ENCODE measurements around the gene LSMEM2. TPM values are rescaled to one million over a fixed set of nuclear protein-coding genes. Genes with fewer than 3 reads are reported as not detected.

LSMEM2 gene
- total RNA-seq, 6 donors from 2014 or later = 0.14 to 0.59 TPM; not detected in 4

DNA sequence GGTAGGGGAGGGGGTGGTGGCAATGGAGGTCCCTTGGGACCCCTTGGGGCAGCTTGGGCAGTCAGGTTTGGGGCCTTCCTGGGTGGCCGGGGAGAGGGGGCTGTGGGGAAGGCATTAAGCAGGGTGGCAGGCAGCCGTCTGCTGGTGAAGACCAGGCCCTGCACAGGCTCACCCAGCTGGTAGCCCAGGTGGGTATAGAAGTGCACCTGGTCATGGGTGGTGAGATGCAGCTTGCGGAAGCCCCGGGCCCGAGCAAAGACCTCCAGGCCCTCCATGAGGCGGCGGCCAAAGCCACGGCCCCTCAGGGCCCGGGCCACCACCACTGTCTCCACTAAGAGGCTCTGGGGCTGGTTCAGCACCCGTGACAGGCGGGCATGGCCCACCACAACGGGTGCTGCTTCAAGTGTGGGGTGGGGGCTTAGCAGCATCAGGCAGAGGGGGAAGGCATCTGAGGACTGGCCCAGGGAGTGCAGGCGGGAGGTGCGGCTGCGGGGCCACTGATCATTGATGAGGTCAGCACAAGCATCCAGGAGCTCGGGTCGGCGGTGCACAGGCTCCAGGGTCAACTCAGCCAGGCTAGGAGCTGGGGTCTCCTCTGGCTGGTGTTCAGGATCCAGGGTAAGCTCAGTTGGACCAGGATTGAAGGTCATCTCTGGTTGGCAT, 18.0 kb downstream of the LSMEM2 start:
- no peaks in the 10 kb centered on the region for H3K9me3 ChIP-seq
- H3K27me3 ChIP-seq = no peaks in the 10 kb centered on the region
- no peak overlapping the region for H3K27ac ChIP-seq
- ATAC-seq (ENCODE audit: low FRiP score in 2 of 2) = no peak
- DNase-seq = no peak
- H3K4me3 ChIP-seq = no peak overlapping the region
- H3K36me3 ChIP-seq = peaks cover 0 to 7% (median 2%) of the 10 kb centered on the region in 4 donors
- H3K4me1 ChIP-seq = peaks cover 36 to 46% (median 40%) of the 10 kb centered on the region in 4 donors
- WGBS, 2 donors = 93 to 96% methylated on average over 14 to 15 of the region's 18 CpGs
- TF ChIP-seq, protein P1, sequence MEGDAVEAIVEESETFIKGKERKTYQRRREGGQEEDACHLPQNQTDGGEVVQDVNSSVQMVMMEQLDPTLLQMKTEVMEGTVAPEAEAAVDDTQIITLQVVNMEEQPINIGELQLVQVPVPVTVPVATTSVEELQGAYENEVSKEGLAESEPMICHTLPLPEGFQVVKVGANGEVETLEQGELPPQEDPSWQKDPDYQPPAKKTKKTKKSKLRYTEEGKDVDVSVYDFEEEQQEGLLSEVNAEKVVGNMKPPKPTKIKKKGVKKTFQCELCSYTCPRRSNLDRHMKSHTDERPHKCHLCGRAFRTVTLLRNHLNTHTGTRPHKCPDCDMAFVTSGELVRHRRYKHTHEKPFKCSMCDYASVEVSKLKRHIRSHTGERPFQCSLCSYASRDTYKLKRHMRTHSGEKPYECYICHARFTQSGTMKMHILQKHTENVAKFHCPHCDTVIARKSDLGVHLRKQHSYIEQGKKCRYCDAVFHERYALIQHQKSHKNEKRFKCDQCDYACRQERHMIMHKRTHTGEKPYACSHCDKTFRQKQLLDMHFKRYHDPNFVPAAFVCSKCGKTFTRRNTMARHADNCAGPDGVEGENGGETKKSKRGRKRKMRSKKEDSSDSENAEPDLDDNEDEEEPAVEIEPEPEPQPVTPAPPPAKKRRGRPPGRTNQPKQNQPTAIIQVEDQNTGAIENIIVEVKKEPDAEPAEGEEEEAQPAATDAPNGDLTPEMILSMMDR (IDR thresholded peaks at IDR 0.05) = no peak
- TF ChIP-seq POLR2A (IDR thresholded peaks at IDR 0.05) (no peak), EP300 (IDR thresholded peaks at IDR 0.05) (no peak), POLR2AphosphoS5 (IDR thresholded peaks at IDR 0.05) (no peak)

DNA sequence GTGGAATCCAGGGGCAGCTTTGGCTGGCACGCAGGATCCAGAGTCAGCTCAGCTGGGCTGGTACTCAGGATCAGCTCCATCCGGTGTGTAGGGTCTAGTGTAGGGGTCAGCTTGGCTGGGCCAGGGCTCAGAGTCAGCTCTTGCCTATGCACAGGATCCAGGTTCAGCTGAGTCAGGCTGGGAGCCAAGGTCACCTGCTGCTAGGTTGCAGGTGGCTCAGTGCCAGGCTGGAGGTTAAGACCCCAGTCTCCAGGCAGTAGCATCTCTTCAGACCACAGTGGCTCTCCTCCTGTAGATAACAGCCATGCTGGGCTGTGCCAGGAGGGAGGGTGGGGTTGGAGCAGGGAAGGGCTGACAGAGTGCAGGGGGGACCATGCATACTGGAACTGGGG, 18.5 kb downstream of the LSMEM2 start:
- Histone ChIP-seq H3K27ac (peak overlapping the region in 2 of 4 donors; percentile 90 to 94), H3K27me3 (no peaks in the 10 kb centered on the region), H3K4me1 (peaks cover 41 to 47% (median 45%) of the 10 kb centered on the region in 4 donors), H3K36me3 (peaks cover 0 to 13% (median 2%) of the 10 kb centered on the region in 4 donors), H3K4me3 (no peak overlapping the region), H3K9me3 (no peaks in the 10 kb centered on the region)
- 84 to 100% methylated on average over 2 of the region's 2 CpGs for WGBS, 2 donors
- TF ChIP-seq POLR2AphosphoS5 (IDR thresholded peaks at IDR 0.05) = peak in 1 of 2 donors; percentile 8
- TF ChIP-seq EP300 (IDR thresholded peaks at IDR 0.05) = no peak
- ATAC-seq (ENCODE audit: low FRiP score in 2 of 2) (no peak), DNase-seq (no peak)

DNA sequence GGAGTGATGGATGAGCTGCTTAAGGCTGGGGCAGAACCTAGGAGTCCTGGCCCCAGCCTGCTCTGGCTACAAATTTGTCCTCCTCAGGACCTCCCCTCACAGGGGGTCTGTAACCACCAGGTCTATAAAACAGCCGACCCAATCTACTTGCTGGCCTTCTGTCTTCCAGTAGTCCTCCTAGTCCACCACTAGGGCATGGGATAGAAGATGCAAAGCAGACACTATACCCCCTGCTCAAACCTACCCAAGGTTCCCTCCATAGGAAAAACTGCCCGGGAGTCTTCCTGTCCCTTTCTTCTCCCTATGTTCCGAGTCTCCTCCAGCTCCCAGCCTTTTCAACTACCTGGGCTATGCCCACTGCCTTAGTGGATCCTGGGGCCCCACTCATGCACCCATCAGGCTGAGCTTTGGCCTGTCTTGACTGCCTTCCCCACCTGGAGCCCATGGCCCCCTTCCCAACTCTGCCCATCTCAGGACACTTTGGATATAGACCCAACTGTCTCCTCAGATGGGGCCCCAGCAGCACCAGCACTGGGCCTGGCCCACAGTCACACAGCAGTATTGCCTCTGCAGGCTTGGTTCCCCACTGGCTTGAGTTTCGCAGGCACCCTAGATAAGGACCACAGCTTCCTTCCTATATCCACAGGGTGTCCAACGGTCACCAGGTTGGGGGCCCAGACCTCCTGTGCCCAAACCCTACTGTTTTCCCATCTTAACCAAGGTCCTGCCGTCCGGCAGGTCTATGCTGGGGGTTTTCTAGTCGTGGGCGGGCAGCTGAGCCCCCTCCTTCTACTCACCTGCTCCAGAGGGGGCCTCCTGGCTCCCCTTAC, 19.2 kb downstream of the LSMEM2 start:
- H3K9me3 ChIP-seq = no peaks in the 10 kb centered on the region
- TF ChIP-seq, protein P1 (IDR thresholded peaks at IDR 0.05) = no peak
- TF ChIP-seq POLR2AphosphoS5 (IDR thresholded peaks at IDR 0.05) = no peak
- TF ChIP-seq EP300 (IDR thresholded peaks at IDR 0.05) = no peak
- TF ChIP-seq POLR2A (IDR thresholded peaks at IDR 0.05) = no peak
- DNase-seq = no peak
- no peak for ATAC-seq (ENCODE audit: low FRiP score in 2 of 2)
- no peaks in the 10 kb centered on the region for H3K27me3 ChIP-seq
- peaks cover 0 to 13% (median 2%) of the 10 kb centered on the region in 4 donors for H3K36me3 ChIP-seq
- H3K27ac ChIP-seq = peak overlapping the region; percentile 85 to 94 (median 92)
- WGBS, 2 donors = 43 to 44% methylated on average over 5 to 9 of the region's 9 CpGs
- H3K4me1 ChIP-seq = peaks cover 38 to 47% (median 46%) of the 10 kb centered on the region in 4 donors
- H3K4me3 ChIP-seq = peak overlapping the region; percentile 44 to 86 (median 60)

DNA sequence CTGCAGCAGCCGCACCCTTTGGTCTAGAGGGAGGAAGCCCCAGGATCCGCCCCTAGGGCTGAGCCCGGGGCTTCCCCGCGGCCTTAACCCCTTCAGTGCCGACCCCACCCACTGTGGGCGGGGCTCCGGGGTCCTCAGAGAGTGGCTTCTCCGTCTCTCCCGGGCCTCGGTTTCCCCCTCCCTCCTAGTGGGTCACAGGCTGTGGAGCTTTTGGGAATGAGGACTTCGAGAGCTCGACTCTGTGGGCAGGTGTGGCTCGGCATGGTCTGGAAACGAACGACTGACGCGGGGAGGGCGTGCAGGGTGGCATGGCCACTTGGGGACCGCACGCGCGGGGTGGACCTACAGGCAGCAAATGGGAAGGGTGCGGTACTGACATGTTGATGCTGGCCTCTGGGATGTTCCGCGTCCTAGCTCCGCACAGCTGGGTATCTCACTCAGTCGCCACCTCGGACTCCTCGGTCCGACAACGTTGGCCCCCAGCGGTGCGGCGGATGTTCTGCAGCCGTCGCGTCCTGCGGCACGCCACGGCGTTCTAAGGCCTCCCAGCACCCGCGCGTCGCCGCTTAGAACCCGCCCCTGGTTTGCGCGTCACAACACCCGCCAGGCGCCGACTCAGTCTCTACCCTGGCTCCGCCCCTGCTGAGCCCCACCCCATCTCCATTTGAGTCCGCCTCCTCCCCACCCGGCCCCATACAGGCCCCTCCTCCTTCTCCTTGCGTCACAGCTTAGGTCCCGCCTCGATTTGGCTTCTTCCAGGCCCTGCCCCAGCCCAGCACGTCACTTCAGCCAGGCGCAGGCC, 20.1 kb downstream of the LSMEM2 start, which contains the start of the genes HYAL3 and NAA80:
Gene HYAL3 (minus strand): TSS at position 570 of the 802 bp plus-strand sequence. CDS start 3,803 bp downstream, outside the sequence.
Gene NAA80 (minus strand): TSS at position 570 of the 802 bp plus-strand sequence. CDS start 1,942 bp downstream, outside the sequence.
- Histone ChIP-seq H3K9me3 (no peaks in the 10 kb centered on the region), H3K27me3 (no peaks in the 10 kb centered on the region), H3K4me1 (peaks cover 41 to 55% (median 52%) of the 10 kb centered on the region in 4 donors), H3K36me3 (peaks cover 0 to 13% (median 2%) of the 10 kb centered on the region in 4 donors), H3K27ac (peak within 1 kb of the TSS; percentile 85 to 94 (median 92)), H3K4me3 (peak within 1 kb of the TSS; percentile 44 to 86 (median 60))
- TF ChIP-seq EP300 (IDR thresholded peaks at IDR 0.05) (no peak), POLR2A (IDR thresholded peaks at IDR 0.05) (peak in 3 of 4 donors; percentile 61 to 96 (median 95)), POLR2AphosphoS5 (IDR thresholded peaks at IDR 0.05) (peak; percentile 86 to 93)
- TF ChIP-seq, protein P1 (IDR thresholded peaks at IDR 0.05) = peak; percentile 35 to 90 (median 76)
- WGBS, 2 donors = 1% methylated on average over 22 to 61 of the region's 61 CpGs
- peak; percentile 94 to 97 for ATAC-seq (ENCODE audit: low FRiP score in 2 of 2)
- DNase-seq = peak; percentile 98 to 100
